ENCODE results near the gene MAPK14. TPM values are rescaled to one million over a fixed set of nuclear protein-coding genes. Genes with fewer than 3 reads are reported as not detected.
A peak's percentile ranks its signal among the peaks of the same experiment; 100 is the strongest.
"Not testable (repeated sequence)": the region's sequence is repeated elsewhere in the genome, so short reads cannot be mapped to it uniquely, and the experiment has no call there.

Gene MAPK14
- total RNA-seq (44.4 and 57.8 TPM in 2 replicates), polyA plus RNA-seq (39.7 and 55.9 TPM in 2 replicates), polyA minus RNA-seq (ENCODE audit: low replicate concordance) (20.8 and 34.3 TPM in 2 replicates)
- 25.2 and 32.7 TPM in 2 replicates for polyA plus RNA-seq (2012)

GRCh38 chr6:36027501-36028087 lies at the start of gene MAPK14:
Gene MAPK14, plus strand, starts transcription at chr6:36027808. Its CDS starts 350 bp downstream, at chr6:36028158.
- H3K79me2 ChIP-seq (ENCODE audit: control insufficient read depth, insufficient read depth, low read length): peaks cover 49% of the 10 kb centered on the region

GRCh38 chr6:35980126-35980525 lies 47.5 kb upstream of the MAPK14 start:
- DNase-seq (ENCODE audit: low read depth in 2 of 2); H3K27me3 ChIP-seq (ENCODE audit: control insufficient read depth, insufficient read depth, low read length); H2AFZ ChIP-seq (ENCODE audit: low read length); H3K27ac ChIP-seq (ENCODE audit: insufficient read depth, low read length); H3K79me2 ChIP-seq (ENCODE audit: control insufficient read depth, insufficient read depth, low read length); H3K4me1 ChIP-seq (ENCODE audit: control insufficient read depth, extremely low read depth, insufficient read depth, low read length); H3K9me3 ChIP-seq (ENCODE audit: control insufficient read depth, insufficient read depth, low read depth, low read length); H3K9ac ChIP-seq (ENCODE audit: insufficient read depth, low read length); H3K4me2 ChIP-seq (ENCODE audit: extremely low read depth, insufficient read depth, low read length); H3K36me3 ChIP-seq (ENCODE audit: control insufficient read depth, insufficient read depth, low read length); H3K4me3 ChIP-seq (replicated peaks in 1 of 4; ENCODE audit: control extremely low read depth in 1 of 4, insufficient read depth in 1 of 4, low read depth in 3 of 4, low read length in 4 of 4); H4K20me1 ChIP-seq (ENCODE audit: control insufficient read depth, extremely low read depth, insufficient read depth, low read length): not testable (repeated sequence)

More at GRCh38 chr6:36027501-36028087, at the start of gene MAPK14:
- Histone ChIP-seq H4K20me1 (ENCODE audit: control insufficient read depth, extremely low read depth, insufficient read depth, low read length) (no peaks in the 10 kb centered on the region), H3K27ac (ENCODE audit: insufficient read depth, low read length) (peak within 1 kb of the TSS; percentile 84), H3K4me1 (ENCODE audit: control insufficient read depth, extremely low read depth, insufficient read depth, low read length) (peaks cover 10% of the 10 kb centered on the region), H3K27me3 (ENCODE audit: control insufficient read depth, insufficient read depth, low read length) (no peaks in the 10 kb centered on the region), H3K4me3 (replicated peaks in 1 of 4; ENCODE audit: control extremely low read depth in 1 of 4, insufficient read depth in 1 of 4, low read depth in 3 of 4, low read length in 4 of 4) (peak within 1 kb of the TSS; percentile 79 to 100 (median 92)), H3K4me2 (ENCODE audit: extremely low read depth, insufficient read depth, low read length) (peak within 1 kb of the TSS; percentile 73), H3K9me3 (ENCODE audit: control insufficient read depth, insufficient read depth, low read depth, low read length) (no peaks in the 10 kb centered on the region), H2AFZ (ENCODE audit: low read length) (peak within 1 kb of the TSS; percentile 93), H3K36me3 (ENCODE audit: control insufficient read depth, insufficient read depth, low read length) (no peaks in the 10 kb centered on the region), H3K9ac (ENCODE audit: insufficient read depth, low read length) (peak within 1 kb of the TSS; percentile 95)
- peak; percentile 98 to 100 for DNase-seq (ENCODE audit: low read depth in 2 of 2)
- TF ChIP-seq CTCF (conservative IDR thresholded peaks at IDR 0.05 in 1 of 2, IDR thresholded peaks at IDR 0.05 in 1 of 2; ENCODE audit: low read depth in 1 of 2, low read length in 2 of 2) (peak; percentile 81 to 87), EZH2 (IDR thresholded peaks at IDR 0.05; ENCODE audit: low read length, missing control alignments) (no peak)

GRCh38 chr6:35980991-35981645 lies 46.5 kb upstream of the MAPK14 start:
- no peak overlapping the region for H3K27ac ChIP-seq (ENCODE audit: insufficient read depth, low read length)
- no peak overlapping the region for H3K9ac ChIP-seq (ENCODE audit: insufficient read depth, low read length)
- H3K27me3 ChIP-seq (ENCODE audit: control insufficient read depth, insufficient read depth, low read length): no peaks in the 10 kb centered on the region
- H3K79me2 ChIP-seq (ENCODE audit: control insufficient read depth, insufficient read depth, low read length): no peaks in the 10 kb centered on the region
- no peaks in the 10 kb centered on the region for H4K20me1 ChIP-seq (ENCODE audit: control insufficient read depth, extremely low read depth, insufficient read depth, low read length)
- DNase-seq (ENCODE audit: low read depth in 2 of 2): no peak
- H3K4me2 ChIP-seq (ENCODE audit: extremely low read depth, insufficient read depth, low read length): no peak overlapping the region
- no peak overlapping the region for H3K4me3 ChIP-seq (replicated peaks in 1 of 4; ENCODE audit: control extremely low read depth in 1 of 4, insufficient read depth in 1 of 4, low read depth in 3 of 4, low read length in 4 of 4)
- H3K4me1 ChIP-seq (ENCODE audit: control insufficient read depth, extremely low read depth, insufficient read depth, low read length): no peaks in the 10 kb centered on the region
- H3K36me3 ChIP-seq (ENCODE audit: control insufficient read depth, insufficient read depth, low read length): no peaks in the 10 kb centered on the region
- no peak overlapping the region for H2AFZ ChIP-seq (ENCODE audit: low read length)
- TF ChIP-seq CTCF (conservative IDR thresholded peaks at IDR 0.05 in 1 of 2, IDR thresholded peaks at IDR 0.05 in 1 of 2; ENCODE audit: low read depth in 1 of 2, low read length in 2 of 2) (no peak), EZH2 (IDR thresholded peaks at IDR 0.05; ENCODE audit: low read length, missing control alignments) (no peak)
- no peaks in the 10 kb centered on the region for H3K9me3 ChIP-seq (ENCODE audit: control insufficient read depth, insufficient read depth, low read depth, low read length)

All from fibroblast of lung (primary cell).